HG02852 (cell line): ENCODE measurements around the gene RPE65.
"Not testable (repeated sequence)": the region's sequence is repeated elsewhere in the genome, so short reads cannot be mapped to it uniquely, and the experiment has no call there.

Experiments used
- ATAC-seq: cut with Tn5 transposase; IDR thresholded peaks from one replicate; pipeline ENCODE4 v1.9.1; 2021; ENCODE audit warnings: mild to moderate bottlenecking, moderate library complexity; ENCODE audit not compliant: unreplicated experiment

The RPE65 gene

DNA sequence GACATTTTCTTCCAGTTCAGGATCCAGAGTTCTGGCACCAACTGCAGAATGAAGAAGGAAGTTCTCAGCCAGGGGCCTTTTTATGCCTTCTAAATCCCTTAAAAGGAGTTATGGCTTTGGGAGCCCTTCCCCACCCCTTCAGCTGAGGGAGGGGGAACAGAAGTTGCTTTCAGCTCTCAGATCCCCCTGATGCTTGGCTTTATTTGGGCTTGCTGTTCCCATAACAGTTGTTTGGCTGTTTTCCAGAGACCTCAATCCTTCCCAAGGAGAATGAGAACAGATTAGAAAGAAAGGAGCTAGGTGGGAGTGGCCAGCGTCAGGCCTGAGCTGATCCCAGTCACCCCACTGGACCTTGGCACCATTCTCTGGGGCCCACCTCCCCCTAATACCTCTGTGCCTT lies at the start of gene RPE65:
Gene RPE65, minus strand, starts transcription at position 54 of the 400 bp plus-strand sequence. Its CDS starts 49 bp downstream, at position 5.
- ATAC-seq, result no peak

GRCh38 chr1:68497358-68497698 lies 47.6 kb upstream of the RPE65 start:
- ATAC-seq, result peak; percentile 19

DNA sequence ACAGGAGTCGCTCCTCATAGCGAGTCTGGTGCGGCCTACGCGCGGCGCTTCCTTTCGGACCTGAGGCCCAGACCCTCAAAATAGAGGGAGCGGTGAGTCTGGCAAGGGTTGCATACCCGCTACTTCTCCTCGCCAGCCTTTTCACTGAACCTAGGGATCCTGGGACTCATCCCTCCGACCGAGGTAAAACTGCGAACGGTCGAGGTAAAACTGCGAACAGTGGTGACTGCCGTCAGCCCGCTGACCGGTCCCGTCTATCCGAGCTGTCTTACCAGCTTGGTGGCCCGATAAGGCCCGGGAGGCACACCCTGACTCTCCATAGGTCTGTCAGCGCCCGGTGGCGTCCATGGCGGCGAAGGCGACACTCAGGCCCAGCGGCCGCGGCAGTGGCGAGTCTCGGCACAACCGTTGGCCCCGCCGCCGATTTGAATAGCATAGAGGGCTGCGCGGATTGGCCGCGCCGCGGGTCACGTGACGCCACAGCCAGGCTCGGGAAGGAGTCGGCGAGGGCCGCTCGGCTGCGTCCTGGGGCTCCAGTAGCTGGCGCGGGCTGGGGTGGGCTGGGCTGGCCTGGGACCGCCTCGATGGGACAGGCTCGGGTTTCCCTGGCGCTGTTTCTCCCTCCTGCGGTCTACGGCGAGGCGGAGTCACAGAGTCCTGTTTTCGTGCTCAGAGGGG lies 47.1 kb upstream of the RPE65 start, which contains the start of gene DEPDC1:
Gene DEPDC1, minus strand, starts transcription at position 403 of the 678 bp plus-strand sequence. Its CDS starts 83 bp downstream, at position 320.
- peak; percentile 96 for ATAC-seq

DNA sequence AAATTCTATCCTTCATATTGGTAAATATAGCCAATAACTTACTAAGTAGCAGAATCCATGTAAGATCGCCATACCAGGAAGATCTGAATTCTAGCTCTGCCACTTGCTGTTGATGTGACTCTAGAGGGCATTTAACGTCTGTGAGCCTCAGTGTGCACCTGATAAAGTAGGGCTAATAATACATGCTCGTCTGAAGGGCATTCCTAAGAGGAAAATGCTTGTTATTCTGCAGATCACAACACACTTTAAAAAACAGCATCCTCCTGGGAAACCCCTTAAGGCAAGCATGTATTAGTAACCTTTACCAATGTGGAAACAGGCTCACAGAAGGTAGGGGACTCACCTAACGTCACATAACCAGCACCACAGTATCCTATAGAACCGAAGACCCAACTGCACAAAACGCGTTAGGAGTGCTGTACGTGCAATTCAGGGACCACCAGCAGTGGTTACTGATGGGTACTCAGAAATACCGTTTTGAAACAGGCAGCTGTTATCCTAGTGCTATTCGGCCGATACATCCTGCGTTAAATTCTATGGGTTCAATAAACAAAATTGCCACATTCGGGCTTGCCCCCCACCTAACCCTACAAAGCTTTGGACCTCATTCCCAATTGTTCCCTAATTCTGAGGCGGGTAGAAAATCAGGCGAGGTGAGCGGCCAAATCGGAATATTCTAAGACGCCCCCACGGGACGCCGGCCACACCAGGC lies 46.4 kb upstream of the RPE65 start:
- peak; percentile 14 for ATAC-seq

- ATAC-seq, result no peak
Measured at GRCh38 chr1:68495532-68495931, 45.8 kb upstream of the RPE65 start.

DNA sequence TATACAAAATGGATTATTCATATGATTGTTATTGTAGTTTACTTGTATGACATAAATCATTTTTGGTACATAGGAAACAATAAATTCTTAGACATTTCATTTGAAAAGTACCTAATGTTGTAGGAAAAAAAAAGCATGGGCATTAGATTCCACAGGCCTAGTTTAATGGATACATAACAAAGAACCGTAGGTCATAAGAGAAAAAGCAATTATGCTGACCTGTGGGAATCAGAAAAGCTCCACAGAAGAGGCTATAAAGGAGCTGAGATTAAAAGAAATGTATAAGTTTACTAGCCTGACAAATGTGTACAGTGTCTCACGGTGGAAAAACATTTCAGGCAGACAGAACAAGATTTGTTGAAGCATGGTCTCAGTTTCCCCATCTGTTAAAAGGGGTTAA lies 43.4 kb upstream of the RPE65 start:
- no peak for ATAC-seq

GRCh38 chr1:68492255-68492654 lies 42.5 kb upstream of the RPE65 start:
- not testable (repeated sequence) for ATAC-seq

DNA sequence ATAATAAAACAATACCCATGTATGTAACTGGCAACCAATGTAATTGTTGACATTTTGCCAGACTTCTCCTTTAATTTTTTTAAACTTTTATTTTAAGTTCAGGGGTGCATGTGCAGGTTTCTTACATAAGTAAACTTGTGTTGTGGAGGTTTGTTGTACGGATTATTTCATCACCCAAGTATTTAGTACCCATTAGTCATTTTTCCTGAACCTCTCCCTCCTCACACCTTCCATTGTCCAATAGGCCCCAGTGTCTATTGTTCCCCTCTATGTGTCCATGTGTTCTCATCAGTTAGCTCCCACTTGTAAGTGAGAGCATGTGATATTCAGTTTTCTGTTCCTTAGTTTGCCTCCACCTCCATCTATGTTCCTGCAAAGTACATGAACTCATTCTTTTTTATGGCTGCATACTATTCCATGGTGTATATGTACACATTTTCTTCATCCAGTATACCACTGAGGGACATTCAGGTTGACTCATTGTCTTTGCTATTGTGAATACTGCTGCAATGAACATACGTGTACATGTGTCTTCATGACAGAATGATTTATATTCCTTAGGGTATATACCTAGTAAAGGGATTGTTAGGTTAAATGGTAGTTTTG lies 40.4 kb upstream of the RPE65 start:
- no peak for ATAC-seq

DNA sequence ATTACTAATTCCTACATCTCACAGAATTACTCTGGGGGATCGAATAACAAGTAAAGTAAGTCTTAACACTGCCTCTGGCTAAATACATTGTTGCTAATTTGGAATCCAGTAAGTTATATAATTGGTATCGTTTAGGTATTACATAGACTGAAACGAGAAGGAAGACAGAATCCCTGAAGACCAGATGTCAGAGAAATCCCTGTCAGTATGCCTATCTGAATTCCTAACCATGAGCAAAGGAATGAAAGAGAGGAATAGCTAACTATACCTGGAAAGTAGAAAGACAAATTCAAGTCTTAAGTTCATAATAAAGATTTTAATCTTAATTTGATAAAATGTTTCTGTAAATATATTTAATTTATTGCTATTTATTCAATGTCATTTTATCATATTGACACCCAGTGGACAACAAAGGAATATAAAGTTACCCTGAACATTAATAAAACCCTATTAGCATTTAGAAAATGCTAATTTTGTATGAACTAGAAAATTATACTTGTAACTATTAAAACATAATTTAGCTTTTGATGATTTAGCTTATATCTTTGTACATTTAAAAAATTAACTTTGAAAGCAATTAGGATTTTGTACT lies 35.8 kb upstream of the RPE65 start:
- ATAC-seq, result no peak

DNA sequence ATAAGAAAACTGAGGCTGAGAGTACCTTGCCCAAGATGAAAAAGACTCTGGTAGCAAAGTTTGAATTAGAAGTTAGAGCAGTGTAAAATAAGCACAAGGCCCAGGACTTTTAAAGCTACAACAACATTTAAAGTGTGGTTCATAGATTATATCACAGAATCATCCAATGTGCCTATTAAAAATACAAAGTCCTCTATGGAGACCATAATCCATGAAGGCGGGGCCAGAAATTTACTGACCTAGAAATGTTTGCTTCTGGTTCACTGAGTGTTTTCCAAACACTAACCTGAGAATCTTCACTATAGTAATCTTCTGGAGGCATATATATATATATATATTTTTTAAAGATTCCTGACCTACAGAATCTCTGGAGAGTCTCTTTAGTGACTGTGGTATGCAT lies 34.9 kb upstream of the RPE65 start:
- no peak for ATAC-seq

DNA sequence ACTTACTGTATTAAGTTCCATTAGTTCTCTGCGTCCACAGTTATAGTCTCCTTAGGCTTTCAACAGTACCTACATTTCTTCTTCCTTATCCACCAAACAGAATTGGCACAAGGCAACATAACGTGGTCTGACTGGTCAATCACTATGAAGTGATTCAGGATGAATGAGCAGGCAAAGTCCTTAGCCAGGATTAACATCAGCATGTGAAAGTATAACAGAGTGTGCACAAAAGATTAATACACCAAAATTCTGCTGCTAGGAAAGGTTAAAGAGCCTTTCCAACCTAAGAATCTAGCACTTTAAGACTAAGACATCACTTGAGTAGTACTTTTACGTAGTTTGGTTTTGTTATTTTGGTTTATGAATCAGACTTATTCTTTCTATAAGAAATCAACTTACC lies 31.3 kb upstream of the RPE65 start:
- ATAC-seq, result no peak

DNA sequence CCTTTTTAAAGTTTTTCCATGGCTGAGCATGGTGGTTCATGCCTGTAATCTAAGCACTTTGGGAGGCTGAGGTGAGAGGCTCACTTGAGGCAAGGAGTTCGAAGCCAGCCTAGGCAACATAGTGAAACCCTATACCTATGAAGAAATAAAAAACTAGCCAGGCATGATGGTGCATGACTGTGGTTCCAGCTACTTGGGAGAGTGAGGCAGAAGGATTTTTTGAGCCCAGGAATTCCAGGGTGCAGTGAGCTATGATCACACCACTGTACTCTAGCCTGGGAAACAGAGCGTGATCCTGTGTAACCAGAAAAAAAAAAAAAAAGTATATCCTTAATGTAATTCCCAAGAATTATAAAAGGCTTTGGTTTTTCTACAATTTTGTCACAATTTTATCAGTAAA lies 29.7 kb upstream of the RPE65 start:
- ATAC-seq, result no peak

DNA sequence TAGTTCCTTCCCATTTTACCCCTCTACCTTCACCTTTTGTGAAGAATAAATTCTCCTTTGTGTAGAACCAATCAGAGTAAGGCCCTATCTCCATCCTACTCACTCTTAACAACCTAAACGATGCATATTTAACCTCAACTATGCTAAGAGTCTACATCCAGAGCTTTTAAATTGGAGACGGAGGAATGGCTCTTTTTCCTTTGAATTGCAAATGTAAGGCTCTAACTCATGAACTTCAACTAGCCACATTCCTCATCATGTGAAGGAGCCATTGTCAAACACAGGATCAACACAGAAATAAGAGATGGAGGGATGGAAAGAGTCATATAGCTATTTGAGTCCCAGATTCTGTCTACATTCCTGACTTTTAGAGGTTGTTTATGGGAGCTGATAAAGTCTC lies 28.9 kb upstream of the RPE65 start:
- ATAC-seq, result no peak

- ATAC-seq, result not testable (repeated sequence)
Measured at GRCh38 chr1:68476626-68477025, 26.9 kb upstream of the RPE65 start.

- no peak for ATAC-seq
Measured at GRCh38 chr1:68473060-68473459, 23.3 kb upstream of the RPE65 start.

GRCh38 chr1:68470388-68470970 lies 20.7 kb upstream of the RPE65 start:
- ATAC-seq, result no peak

- ATAC-seq, result no peak
Measured at GRCh38 chr1:68464891-68465290, 15.1 kb upstream of the RPE65 start.

DNA sequence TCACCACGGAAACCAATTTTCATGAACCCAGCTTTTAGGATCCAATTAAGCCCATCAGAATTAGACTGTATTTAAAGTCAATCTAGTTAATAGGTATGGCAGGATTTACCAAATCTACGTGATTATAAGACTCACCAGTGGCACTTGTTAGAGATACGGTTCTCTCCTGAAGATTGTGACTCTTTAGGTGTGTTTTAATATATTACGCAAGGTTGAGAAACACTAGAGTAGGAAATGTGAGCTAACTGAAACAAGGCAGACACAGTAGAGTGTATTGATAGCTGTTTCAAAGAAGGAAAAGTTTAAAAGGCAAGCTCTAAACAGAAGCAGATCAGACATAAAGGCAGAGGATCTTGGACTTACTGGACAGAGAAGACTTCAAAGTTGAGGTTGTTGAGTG lies 11.2 kb upstream of the RPE65 start:
- ATAC-seq, result no peak

DNA sequence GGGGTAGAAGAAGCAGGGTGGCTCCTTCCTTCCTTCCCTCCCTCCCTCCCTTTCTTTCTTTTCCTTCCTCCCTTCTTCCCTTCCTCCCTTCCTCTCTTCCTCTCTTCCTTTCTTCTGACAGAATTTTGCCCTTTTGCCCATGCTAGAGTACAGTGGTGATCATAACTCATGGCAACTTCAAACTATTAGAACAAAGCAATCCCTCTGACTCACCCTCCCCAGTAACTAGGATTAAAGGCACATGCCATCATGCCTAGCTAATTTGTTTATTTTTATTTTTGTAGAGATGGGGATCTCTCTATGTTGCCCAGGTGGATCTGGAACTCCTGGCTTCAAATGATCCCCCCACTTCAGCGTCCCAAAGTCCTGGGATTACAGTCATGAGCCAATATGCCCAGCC lies 10.0 kb upstream of the RPE65 start:
- no peak for ATAC-seq

GRCh38 chr1:68459091-68459490 lies 9.3 kb upstream of the RPE65 start:
- no peak for ATAC-seq

DNA sequence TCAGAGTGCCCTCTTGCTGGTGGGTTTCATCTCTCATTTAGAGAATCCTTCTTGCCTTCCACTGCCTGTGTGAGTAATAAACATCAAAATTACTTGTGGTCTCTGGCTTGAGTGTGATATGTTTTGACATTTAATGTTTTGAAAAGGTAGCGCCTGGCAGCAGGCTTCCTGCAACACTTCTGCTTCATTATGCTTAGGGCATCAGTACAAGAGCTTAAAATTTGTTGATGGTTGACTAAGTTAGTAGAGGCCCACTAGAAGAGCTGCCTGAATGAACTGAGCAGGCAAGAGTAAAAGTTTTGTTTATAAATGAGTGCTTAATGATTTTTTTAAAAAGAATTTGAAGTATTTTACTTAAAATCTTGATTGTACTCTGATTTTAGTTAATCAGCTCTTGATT lies 6.4 kb upstream of the RPE65 start:
- ATAC-seq, result no peak
